ENCODE measurements around the gene LRP5.
"Not testable (repeated sequence)": the region's sequence is repeated elsewhere in the genome, so short reads cannot be mapped to it uniquely, and the experiment has no call there.

LRP5 gene

DNA sequence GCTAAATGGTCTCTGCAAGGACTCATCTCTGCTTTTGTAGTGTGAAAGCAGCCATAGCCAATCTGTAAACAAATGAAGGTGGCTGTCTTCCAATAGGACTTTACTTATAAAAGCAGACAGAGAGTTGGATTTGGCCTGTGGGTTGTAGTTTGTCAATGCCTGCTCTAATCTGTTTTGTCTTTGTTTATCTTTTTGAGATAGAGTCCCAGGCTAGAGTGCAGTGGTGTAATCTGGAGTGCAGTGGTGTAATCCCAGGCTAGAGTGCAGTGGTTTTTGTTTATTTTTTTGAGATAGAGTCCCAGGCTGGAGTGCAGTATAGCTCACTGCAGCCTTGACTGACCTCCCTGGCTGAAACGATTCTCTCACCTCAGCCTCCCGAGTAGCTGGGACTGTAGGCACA lies 156.7 kb downstream of the LRP5 start:
- no peak for DNase-seq (ENCODE audit: low read depth in 2 of 2)

DNA sequence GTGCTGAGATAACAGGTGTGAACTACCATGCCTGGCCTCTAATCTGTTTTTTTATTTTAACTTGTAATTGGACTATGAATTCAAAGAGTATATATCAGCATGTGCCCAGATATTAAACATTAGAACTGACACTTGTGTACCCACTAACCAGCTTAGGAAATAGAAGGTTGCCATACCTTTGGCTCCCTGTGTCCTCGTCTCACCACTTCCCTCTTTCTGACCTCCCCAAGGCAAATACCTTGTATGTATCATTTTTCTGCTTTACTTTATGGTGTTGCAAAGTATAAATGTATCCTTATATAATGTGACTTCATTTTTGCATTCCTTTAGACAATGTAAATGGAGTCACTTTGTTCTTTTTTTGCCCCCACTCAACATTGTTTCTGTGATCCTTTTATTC lies 157.3 kb downstream of the LRP5 start:
- no peak for DNase-seq (ENCODE audit: low read depth in 2 of 2)

DNA sequence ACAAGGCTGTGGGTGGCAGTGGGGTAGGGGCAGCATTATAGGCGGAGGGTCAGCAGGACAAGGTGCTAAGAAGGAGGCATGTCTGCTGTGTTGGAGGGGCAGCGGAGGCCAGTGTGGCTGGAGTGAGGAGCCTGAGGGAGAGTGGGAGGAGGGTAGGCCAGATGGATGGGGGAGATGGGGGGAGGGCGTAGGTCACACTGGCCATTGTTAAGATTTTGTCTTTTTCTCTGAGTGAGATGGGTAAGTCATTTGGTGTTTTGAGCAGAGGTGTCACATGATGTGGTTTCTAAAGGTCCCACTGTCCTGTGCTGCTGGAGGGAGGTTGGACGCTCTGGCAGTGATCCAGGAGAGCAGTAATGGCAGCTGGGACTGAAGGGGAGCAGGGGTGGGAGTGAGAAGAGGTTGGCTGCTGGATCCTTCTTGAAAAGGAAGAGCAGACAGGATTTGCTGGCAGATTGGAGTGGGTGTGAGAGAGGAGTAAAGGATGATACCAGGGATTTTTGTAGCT lies 158.0 kb downstream of the LRP5 start:
- DNase-seq (ENCODE audit: low read depth in 2 of 2) = no peak

DNA sequence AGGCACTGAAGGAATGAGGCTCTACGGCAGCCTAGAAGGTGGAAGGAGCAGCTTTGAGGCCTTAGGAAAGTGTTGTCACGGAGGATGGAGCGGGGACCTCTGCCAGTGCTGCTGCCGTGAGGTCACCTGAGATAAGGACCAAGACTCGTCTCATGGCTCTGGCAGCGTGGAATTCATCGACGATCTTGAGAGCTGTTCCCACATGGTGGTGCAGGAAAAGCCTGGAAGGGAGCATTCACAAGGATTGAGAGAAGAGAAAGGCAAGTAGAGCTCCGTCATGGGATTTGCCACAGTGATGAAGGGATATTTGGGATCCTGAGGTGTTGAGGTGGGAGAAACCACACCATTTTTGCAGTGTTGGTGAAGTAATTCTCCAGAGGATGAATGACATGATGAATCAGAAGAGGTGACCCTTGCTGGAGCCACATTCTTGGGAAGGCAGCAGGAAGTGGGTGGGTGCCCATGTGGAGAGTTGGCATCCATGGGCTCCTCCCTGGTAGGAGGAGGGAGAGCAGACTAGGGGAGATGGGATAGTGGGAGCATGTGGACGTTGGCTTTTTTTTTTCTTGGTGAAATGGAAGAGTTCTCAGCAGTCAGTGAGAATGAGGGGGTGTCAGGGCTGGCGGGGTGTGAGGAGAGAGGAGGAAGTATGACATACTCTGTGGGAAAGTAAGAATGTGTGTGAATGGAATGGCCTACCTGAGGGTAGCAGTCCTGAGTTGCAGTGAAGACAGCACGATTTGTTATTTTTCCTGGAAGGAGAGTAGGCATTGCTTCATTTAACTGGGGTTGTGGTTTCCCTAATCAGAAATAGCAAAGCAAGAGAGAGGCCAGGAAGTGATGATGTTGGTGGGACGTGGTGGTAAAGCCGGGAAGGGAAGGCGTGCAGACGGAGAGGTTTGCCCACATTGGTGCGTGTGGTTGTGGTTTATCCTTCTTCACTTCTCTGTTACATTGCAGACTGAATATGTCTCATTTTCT lies 159.3 kb downstream of the LRP5 start:
- DNase-seq (ENCODE audit: low read depth in 2 of 2) = peak in 1 of 2 experiments; percentile 53

DNA sequence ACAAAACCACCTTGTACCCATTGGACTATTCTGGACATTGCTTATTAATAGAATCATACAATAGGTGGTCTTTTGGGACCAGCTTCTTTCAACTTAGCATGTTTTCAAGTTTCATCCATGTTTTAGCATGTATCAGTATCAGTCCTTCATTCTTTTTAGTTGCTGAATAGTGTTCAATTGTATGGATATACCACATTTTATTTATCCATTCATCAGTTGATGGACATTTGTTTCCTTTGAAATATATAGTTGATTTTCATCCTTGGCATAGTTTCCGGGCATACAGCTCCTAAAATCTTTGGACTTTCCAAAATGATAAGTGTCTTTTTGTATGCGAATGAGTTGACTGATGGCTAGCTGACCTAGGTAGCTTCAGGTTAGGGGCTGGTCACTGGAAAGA lies 160.4 kb downstream of the LRP5 start:
- DNase-seq (ENCODE audit: low read depth in 2 of 2) = no peak

DNA sequence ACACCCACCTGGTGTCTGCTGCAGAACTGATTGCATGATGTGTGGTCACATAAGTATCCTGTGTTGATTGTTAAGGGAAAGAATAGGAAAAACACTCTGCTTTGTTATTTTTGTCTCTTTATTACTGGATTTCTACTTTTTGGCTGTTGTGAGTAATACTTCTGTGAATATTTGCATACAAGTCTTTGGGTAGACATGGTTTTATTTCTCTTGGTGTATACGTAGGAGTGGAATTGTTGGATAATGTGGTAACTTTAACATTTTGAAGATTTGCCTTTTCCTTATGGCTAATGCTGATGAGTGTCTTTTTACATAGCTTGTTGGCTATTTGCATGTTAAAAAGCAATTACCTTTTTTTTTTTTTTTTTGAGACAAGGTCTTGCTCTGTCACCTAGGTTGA lies 161.3 kb downstream of the LRP5 start:
- DNase-seq (ENCODE audit: low read depth in 2 of 2) = no peak

DNA sequence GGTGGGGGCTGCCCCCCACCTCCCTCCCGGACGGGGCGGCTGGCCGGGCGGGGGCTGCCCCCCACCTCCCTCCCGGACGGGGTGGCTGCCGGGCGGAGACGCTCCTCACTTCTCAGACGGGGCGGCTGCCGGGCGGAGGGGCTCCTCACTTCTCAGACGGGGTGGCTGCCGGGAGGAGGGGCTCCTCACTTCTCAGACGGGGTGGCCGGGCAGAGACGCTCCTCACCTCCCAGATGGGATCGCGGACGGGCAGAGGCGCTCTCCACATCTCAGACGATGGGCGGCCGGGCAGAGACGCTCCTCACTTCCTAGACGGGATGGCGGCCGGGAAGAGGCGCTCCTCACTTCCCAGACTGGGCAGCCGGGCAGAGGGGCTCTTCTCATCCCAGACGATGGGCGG lies 163.2 kb downstream of the LRP5 start:
- DNase-seq (ENCODE audit: low read depth in 2 of 2) = not testable (repeated sequence)

DNA sequence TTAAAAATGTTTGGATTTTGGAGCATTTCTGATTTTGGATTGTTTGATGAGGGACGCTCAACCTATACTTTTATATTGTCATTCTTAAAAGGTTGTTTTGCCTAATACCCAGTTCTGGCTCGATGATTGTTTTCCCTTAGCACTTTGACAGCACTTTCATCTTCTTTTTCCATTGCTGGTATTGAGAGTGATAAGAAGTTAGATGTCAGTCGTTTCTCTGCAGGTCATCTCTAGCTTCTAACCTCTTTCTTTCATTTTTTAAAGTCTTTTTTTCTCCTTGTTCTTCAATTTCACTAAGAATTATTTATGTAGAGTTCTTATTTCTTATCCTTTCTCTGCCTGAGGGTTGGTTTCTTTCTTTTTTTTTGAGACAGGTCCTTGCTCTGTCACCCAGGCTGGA lies 167.0 kb downstream of the LRP5 start:
- DNase-seq (ENCODE audit: low read depth in 2 of 2) = no peak

DNA sequence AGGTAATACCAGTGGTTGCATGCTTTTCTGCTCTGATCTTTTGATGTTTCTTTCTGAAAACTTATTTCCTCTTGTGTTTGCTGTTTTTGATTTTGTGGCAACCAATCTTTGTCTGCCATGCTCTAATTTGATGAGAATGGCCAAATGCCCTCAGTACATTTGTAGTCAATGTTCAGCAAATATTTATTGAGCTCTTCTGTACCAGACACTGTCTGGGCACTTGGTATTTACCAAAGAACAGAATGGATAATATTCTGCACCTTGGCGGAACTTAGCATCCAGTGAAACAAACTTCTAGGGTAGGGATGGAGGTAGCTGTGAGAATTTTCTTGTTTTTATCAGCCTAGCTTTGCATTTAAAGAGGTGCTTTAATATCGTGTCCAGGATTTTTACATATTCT lies 167.8 kb downstream of the LRP5 start:
- DNase-seq (ENCODE audit: low read depth in 2 of 2) = no peak

DNA sequence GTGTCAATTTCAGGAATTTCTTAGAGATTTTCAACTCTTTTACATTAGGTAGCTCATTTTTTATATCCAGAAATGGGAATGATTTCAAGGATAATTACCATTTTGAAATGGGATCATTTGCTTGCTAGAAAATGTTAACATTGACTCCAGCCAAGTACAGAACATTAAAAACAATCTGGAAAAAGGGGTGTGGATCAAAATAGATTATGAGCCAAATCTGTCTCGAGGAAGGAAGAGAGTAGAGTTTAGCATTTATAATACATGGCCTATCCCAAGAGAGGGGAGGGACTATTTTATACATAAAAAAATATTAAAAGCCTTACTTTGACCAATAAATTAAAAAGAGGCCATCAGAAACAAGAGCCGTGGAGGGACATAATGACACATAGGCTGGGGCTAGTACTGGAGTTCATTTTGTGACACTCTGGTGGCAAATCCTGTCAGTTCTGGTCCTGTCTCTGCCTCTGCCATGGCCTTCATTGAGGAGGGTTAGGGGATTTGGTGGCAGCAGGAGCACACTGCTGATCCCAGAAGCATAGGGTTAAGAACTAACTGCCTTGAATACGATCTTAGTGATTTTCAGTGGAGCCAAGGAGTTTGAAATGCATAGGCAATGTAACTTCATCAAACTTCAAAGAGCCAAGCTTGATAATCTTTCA lies 168.6 kb downstream of the LRP5 start:
- DNase-seq (ENCODE audit: low read depth in 2 of 2) = no peak

DNA sequence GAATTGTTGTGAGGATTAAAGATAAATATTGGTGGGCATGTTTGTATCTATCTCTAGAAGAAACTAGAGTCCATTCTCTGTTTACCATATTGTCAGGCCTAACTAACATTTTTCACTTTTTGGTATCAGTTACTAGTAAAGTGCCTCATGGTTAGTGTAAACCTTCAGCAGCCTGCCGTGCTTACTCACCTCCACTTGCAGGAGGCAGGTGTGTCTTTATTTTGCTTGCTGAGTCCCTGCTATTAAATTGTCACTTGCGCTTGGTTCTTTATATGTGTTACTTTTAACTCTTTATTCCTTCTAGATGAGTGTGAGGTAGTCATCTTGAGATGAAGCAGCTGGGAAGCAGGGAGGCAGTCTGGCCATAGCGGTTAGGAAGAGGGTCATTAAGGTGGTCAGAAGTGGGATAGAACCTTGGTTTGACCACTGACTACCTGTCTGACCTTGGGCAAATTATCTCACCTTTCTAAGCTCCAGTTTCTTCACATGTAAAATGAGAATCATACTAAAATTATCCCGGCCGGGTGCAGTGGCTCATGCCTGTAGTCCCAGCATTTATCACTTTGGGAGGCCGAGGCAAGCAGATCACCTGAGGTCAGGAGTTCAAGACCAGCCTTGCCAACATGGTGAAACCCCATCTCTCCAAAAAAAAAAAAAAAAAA lies 169.3 kb downstream of the LRP5 start:
- no peak for DNase-seq (ENCODE audit: low read depth in 2 of 2)

DNA sequence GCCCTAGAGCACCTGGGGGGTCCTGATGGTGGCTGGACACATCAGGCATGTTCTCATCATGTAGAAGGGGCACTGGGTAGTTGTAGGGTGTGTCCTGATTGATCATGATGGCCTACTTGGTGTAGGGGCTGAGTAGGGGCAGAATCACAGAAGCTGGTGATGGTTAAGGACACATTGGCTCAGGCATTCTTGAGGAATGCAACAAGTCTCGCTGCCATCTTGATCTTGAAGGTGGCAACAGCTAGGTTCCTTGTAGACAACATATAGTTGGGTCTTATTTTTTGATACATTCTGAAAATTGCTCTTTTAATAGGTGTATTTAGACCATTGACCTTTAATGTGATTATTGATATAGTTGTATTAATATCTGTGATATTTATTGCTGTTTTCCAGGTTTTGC lies 176.2 kb downstream of the LRP5 start:
- DNase-seq (ENCODE audit: low read depth in 2 of 2) = no peak

DNA sequence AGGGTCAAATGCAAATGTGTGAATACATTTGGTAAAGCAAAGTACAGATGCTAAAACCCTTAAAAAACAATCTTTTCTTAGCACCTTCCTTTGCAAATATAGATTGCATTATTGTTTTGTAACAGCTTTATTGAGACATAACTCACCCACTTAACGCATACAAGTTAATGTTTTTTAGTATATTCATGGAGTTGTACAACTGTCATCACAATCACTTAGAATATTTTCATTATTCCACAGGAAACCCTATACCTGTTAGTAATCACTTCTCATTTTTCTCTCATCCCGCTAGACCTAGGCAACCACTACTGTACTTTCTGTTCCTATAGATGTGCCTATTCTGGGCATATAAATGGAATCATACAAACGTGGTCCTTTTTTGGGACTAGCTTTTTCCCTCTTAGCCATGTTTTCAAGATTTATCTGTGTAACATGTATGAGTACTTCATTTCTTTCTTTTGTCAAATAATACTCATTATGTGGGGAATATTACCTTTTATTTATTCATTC lies 182.9 kb downstream of the LRP5 start:
- DNase-seq (ENCODE audit: low read depth in 2 of 2) = no peak

DNA sequence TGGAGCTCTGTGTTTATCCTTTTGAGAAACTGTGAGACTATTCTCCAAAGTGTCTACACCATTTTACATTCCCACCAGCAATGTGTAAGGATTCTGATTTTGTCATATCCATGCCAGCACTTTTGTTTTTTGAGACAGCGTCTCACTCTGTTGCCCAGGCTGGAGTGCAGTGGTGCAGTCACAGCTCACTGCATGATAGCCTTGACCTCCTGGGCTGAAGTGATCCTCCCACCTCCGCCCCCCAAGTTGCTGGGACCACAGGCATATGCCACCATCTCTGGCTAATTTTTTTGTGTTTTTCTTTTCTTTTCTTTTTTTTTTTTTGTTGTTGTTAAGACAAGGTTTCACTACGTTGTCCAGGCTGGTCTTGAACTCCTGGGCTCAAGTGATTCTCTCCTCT lies 183.5 kb downstream of the LRP5 start:
- DNase-seq (ENCODE audit: low read depth in 2 of 2) = no peak

DNA sequence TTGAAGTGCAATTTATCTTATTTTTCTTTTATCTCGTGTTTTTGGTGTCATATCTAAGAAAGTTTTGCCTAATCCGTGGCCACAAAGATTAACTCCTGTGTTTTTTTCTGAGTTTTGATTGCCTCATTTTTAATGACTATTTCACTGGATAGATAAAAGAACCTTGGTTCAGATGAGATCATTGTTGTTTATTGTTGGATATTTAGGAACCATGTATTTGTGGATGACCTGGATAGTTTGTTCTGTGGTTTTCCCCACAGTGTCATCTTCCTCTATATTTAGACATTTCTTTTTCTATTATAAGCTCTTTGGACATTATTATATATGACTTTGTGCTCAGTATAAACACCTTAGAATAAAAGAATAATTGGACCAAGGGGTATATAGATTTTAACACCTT lies 185.4 kb downstream of the LRP5 start:
- DNase-seq (ENCODE audit: low read depth in 2 of 2) = no peak

DNA sequence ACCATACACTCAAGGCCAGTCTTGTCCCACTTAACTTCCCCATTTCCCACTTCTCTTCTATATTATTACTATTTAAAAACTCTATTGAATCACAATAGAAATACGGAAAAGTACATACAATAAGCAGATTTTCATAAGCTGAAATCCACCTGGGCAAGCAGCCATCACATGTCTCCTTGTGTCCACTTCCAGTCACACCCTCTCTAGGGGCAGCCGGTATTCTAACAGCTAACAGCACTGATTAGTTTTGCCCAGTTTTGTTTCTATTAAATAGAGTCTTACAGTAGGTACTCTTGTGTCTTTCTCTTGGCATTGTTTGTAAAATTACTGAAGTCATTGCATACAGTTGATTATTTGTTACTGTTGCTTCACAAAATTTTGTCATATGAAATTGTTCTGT lies 185.9 kb downstream of the LRP5 start:
- no peak for DNase-seq (ENCODE audit: low read depth in 2 of 2)

Measured in stimulated activated CD4-positive, alpha-beta T cell treated with anti-CD3 and anti-CD28 coated beads, Interleukin-12 subunit alpha, Interleukin-12 subunit beta, amount 100 ng/mL, for 24 hours (primary cell).